ENCODE results near the gene ABCA5. TPM values are rescaled to one million over a fixed set of nuclear protein-coding genes. Genes with fewer than 3 reads are reported as not detected.

The ABCA5 gene
- total and polyA plus RNA-seq, 2 donors (not counting 1 experiment from before 2014, with no cell fraction given), result 9.8 to 37.2 TPM

DNA sequence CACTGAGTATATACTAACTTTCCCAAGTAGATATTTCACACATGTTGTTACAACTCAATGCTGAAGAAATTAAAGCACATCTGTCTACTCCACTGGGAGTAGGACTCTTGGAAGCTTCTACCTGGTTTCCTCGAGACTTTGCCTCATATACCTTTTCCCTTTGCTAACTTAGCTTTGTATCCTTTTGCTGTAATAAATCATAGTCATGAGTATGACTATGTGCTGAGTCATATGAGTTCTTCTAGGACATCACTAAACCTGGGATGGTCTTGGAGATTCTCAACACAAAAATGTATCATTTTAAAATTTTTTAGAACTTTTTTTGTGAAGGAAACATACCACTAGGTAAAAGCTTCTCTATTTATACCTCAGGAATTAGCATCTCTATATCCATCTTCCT lies 39.8 kb downstream of the ABCA5 start:
- Histone ChIP-seq H4K20me1 (ENCODE audit: control insufficient read depth, insufficient read depth, low read length, poor library complexity, severe bottlenecking) (no peaks in the 10 kb centered on the region), H3K79me2 (ENCODE audit: control insufficient read depth, insufficient read depth, low read length) (no peaks in the 10 kb centered on the region), H3K27me3 (replicated peaks in 1 of 4; ENCODE audit: control extremely low read depth in 1 of 4, control insufficient read depth in 3 of 4, insufficient read depth in 4 of 4, low read length in 3 of 4) (no peaks in the 10 kb centered on the region), H3K4me1 (ENCODE audit: control insufficient read depth in 2 of 2, insufficient read depth in 2 of 2, low read length in 2 of 2) (no peaks in the 10 kb centered on the region), H2AFZ (ENCODE audit: insufficient read depth, low read depth, low read length, poor library complexity, severe bottlenecking) (no peak overlapping the region), H3K27ac (ENCODE audit: low read length in 2 of 2) (no peak overlapping the region), H3K36me3 (replicated peaks in 1 of 2; ENCODE audit: control extremely low read depth in 1 of 2, control insufficient read depth in 1 of 2, extremely low read depth in 1 of 2, insufficient read depth in 2 of 2, low read length in 1 of 2) (no peaks in the 10 kb centered on the region), H3K4me2 (replicated peaks; ENCODE audit: low read depth, low read length, poor library complexity, severe bottlenecking) (no peak overlapping the region), H3K9me3 (ENCODE audit: control extremely low read depth in 1 of 3, control insufficient read depth in 2 of 3, insufficient read depth in 1 of 3, low read length in 2 of 3) (no peaks in the 10 kb centered on the region), H3K9ac (ENCODE audit: low read length) (no peak overlapping the region), H3K4me3 (ENCODE audit: control extremely low read depth in 1 of 5, extremely low read depth in 1 of 5, insufficient read depth in 1 of 5, low read depth in 2 of 5, low read length in 4 of 5) (no peak overlapping the region)
- ATAC-seq (ENCODE audit: low read depth) (no peak), DNase-seq (no peak)
- CTCF ChIA-PET, result no interaction called here
- Mint-ChIP-seq H3K4me3 (no peak overlapping the region), H3K4me1 (no peaks in the 10 kb centered on the region), H3K27me3 (no peaks in the 10 kb centered on the region), H3K9me3 (ENCODE audit: insufficient read depth) (no peaks in the 10 kb centered on the region), H3K27ac (no peak overlapping the region)
- POLR2A ChIA-PET, result no interaction called here
- intact Hi-C loops (cut with micrococcal nuclease), result no loop called here
- no CpG with 5 or more reads among the region's 1 CpG for WGBS (ENCODE audit: insufficient coverage)
- TF ChIP-seq, protein P1, sequence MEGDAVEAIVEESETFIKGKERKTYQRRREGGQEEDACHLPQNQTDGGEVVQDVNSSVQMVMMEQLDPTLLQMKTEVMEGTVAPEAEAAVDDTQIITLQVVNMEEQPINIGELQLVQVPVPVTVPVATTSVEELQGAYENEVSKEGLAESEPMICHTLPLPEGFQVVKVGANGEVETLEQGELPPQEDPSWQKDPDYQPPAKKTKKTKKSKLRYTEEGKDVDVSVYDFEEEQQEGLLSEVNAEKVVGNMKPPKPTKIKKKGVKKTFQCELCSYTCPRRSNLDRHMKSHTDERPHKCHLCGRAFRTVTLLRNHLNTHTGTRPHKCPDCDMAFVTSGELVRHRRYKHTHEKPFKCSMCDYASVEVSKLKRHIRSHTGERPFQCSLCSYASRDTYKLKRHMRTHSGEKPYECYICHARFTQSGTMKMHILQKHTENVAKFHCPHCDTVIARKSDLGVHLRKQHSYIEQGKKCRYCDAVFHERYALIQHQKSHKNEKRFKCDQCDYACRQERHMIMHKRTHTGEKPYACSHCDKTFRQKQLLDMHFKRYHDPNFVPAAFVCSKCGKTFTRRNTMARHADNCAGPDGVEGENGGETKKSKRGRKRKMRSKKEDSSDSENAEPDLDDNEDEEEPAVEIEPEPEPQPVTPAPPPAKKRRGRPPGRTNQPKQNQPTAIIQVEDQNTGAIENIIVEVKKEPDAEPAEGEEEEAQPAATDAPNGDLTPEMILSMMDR (IDR thresholded peaks at IDR 0.05), result no peak
- no peak for TF ChIP-seq EZH2 (IDR thresholded peaks at IDR 0.05; ENCODE audit: borderline replicate concordance, insufficient read depth, low read depth, low read length, poor library complexity, severe bottlenecking)

DNA sequence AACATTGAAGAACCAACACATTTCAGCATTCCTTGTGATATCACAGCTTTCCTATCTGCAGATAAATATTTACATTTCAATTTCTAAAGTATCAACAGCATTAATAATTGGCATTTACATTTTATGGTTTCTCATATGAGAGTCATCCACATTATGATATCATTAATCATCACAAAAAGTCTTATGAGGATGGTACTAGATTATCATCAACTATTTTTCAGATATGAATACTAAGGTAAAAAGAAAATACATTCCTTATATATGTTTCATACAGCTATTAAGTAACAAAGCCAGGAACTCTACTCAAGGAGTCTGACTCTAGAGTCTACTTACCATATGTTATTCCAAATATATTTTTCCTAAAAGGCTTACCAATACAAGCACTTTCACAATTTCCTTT lies 40.7 kb downstream of the ABCA5 start:
- CTCF ChIA-PET, result no interaction called here
- intact Hi-C loops (cut with micrococcal nuclease), result no loop called here
- no peaks in the 10 kb centered on the region for H3K36me3 ChIP-seq (replicated peaks in 1 of 2; ENCODE audit: control extremely low read depth in 1 of 2, control insufficient read depth in 1 of 2, extremely low read depth in 1 of 2, insufficient read depth in 2 of 2, low read length in 1 of 2)
- DNase-seq, result no peak
- H3K9me3 ChIP-seq (ENCODE audit: control extremely low read depth in 1 of 3, control insufficient read depth in 2 of 3, insufficient read depth in 1 of 3, low read length in 2 of 3), result no peaks in the 10 kb centered on the region
- Mint-ChIP-seq H3K9me3 (ENCODE audit: insufficient read depth) (no peaks in the 10 kb centered on the region), H3K27ac (no peak overlapping the region), H3K4me1 (no peaks in the 10 kb centered on the region), H3K4me3 (no peak overlapping the region), H3K27me3 (no peaks in the 10 kb centered on the region)
- H3K4me3 ChIP-seq (ENCODE audit: control extremely low read depth in 1 of 5, extremely low read depth in 1 of 5, insufficient read depth in 1 of 5, low read depth in 2 of 5, low read length in 4 of 5), result no peak overlapping the region
- H3K4me1 ChIP-seq (ENCODE audit: control insufficient read depth in 2 of 2, insufficient read depth in 2 of 2, low read length in 2 of 2), result no peaks in the 10 kb centered on the region
- no peak overlapping the region for H3K9ac ChIP-seq (ENCODE audit: low read length)
- H2AFZ ChIP-seq (ENCODE audit: insufficient read depth, low read depth, low read length, poor library complexity, severe bottlenecking), result no peak overlapping the region
- TF ChIP-seq EZH2 (IDR thresholded peaks at IDR 0.05; ENCODE audit: borderline replicate concordance, insufficient read depth, low read depth, low read length, poor library complexity, severe bottlenecking), result no peak
- TF ChIP-seq, protein P1 (IDR thresholded peaks at IDR 0.05), result no peak
- H3K27ac ChIP-seq (ENCODE audit: low read length in 2 of 2), result no peak overlapping the region
- H3K79me2 ChIP-seq (ENCODE audit: control insufficient read depth, insufficient read depth, low read length), result no peaks in the 10 kb centered on the region
- H3K27me3 ChIP-seq (replicated peaks in 1 of 4; ENCODE audit: control extremely low read depth in 1 of 4, control insufficient read depth in 3 of 4, insufficient read depth in 4 of 4, low read length in 3 of 4), result no peaks in the 10 kb centered on the region
- no peak for ATAC-seq (ENCODE audit: low read depth)
- H4K20me1 ChIP-seq (ENCODE audit: control insufficient read depth, insufficient read depth, low read length, poor library complexity, severe bottlenecking), result no peaks in the 10 kb centered on the region
- no peak overlapping the region for H3K4me2 ChIP-seq (replicated peaks; ENCODE audit: low read depth, low read length, poor library complexity, severe bottlenecking)
- POLR2A ChIA-PET, result no interaction called here
